HG03342 (cell line): ENCODE data around the gene SLAMF9.
A peak's percentile ranks its signal among the peaks of the same experiment; 100 is the strongest.

ENCODE experiments used
- ATAC-seq: cut with Tn5 transposase; IDR thresholded peaks from one replicate; pipeline ENCODE4 v1.9.1; 2021; ENCODE audit warnings: mild to moderate bottlenecking, moderate library complexity; ENCODE audit not compliant: unreplicated experiment

Gene SLAMF9

GRCh38 chr1:159922511-159923202 is 31.4 kb downstream of the SLAMF9 start:
- peak; percentile 2 for ATAC-seq

GRCh38 chr1:159921700-159922504 is 32.1 kb downstream of the SLAMF9 start:
- ATAC-seq, result no peak

GRCh38 chr1:159921251-159921650 is 32.8 kb downstream of the SLAMF9 start:
- peak; percentile 26 for ATAC-seq

GRCh38 chr1:159920651-159921050 is 33.4 kb downstream of the SLAMF9 start:
- ATAC-seq, result no peak

- no peak for ATAC-seq
Measured at GRCh38 chr1:159920202-159920601, 33.8 kb downstream of the SLAMF9 start.

GRCh38 chr1:159919236-159919865 is 34.7 kb downstream of the SLAMF9 start:
- ATAC-seq, result no peak

GRCh38 chr1:159918352-159919200 is 35.5 kb downstream of the SLAMF9 start:
- ATAC-seq, result no peak

- ATAC-seq, result no peak
Measured at GRCh38 chr1:159917533-159918351, 36.3 kb downstream of the SLAMF9 start.

- ATAC-seq, result no peak
Measured at GRCh38 chr1:159916242-159917051, 37.6 kb downstream of the SLAMF9 start.

- ATAC-seq, result no peak
Measured at GRCh38 chr1:159915571-159916241, 38.3 kb downstream of the SLAMF9 start.

- ATAC-seq, result no peak
Measured at GRCh38 chr1:159914252-159915018, 39.6 kb downstream of the SLAMF9 start.

- no peak for ATAC-seq
Measured at GRCh38 chr1:159913451-159914192, 40.4 kb downstream of the SLAMF9 start.

- no peak for ATAC-seq
Measured at GRCh38 chr1:159911326-159912070, 42.5 kb downstream of the SLAMF9 start.

- no peak for ATAC-seq
Measured at GRCh38 chr1:159908031-159908940, 45.8 kb downstream of the SLAMF9 start.

- ATAC-seq, result no peak
Measured at GRCh38 chr1:159906960-159907359, 47.1 kb downstream of the SLAMF9 start.
